GM12891 (cell line): ENCODE measurements around the gene OSBPL5.

Experiments
- PAX5 ChIP-seq: IDR thresholded peaks from 2 replicates; pipeline ENCODE4 v1.6.1; 2011; ENCODE audit warnings: low read length, moderate library complexity, mild to moderate bottlenecking; ENCODE audit not compliant: insufficient read depth, severe bottlenecking
- POLR2A ChIP-seq: IDR thresholded peaks from 2 replicates; pipeline ENCODE4 v1.6.1; 2011; ENCODE audit warnings: low read depth, low read length, control low read depth
- POLR2AphosphoS5 ChIP-seq: IDR thresholded peaks from 2 replicates; pipeline ENCODE4 v1.6.1; 2011; ENCODE audit warnings: low read depth, low read length, control low read depth
- POU2F2 ChIP-seq: IDR thresholded peaks from 2 replicates; pipeline ENCODE4 v1.6.1; 2011; ENCODE audit warnings: low read depth, mild to moderate bottlenecking, control low read depth, low read length, moderate library complexity
- SPI1 ChIP-seq: IDR thresholded peaks from 2 replicates; pipeline ENCODE4 v1.6.1; 2011; ENCODE audit warnings: low read depth, low read length, control low read depth
- TAF1 ChIP-seq: IDR thresholded peaks from 2 replicates; pipeline ENCODE4 v1.6.1; 2011; ENCODE audit warnings: low read depth, low read length, control low read depth

DNA sequence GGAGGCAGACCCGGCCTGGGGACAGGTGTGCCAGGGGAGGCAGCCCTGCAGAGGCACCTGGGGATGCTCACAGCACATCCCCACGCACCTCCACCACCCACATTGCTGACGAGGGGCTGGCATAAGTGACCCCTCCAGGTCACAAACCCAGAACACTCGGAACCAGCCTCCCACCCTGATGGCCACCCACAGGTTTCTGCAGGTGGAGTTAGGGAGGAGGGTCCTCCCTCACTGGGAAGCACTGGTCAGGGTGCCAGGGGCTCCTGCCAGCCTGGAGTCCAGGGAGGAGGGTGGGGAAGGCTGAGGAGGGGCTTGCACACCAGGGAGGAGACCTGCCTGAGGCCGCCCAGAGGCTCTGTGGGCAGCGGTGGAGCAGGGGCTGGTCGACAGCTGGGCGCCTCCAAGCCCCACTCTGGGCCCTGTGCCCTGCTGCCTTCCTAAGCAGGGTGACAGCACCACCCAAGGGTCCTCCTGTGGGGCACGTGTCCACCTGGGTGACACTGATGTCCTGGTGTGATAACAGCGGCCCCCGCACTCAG is 56.9 kb downstream of the OSBPL5 start:
- no peak for TF ChIP-seq TAF1
- TF ChIP-seq POLR2AphosphoS5 = no peak
- no peak for TF ChIP-seq POU2F2
- TF ChIP-seq SPI1 = no peak
- no peak for TF ChIP-seq POLR2A
- TF ChIP-seq PAX5 = no peak
